H1 (cell line): ENCODE measurements around the gene WDR27. TPM values are rescaled to one million over a fixed set of nuclear protein-coding genes. Genes with fewer than 3 reads are reported as not detected.

Experiments used
- EZH2 ChIP-seq: fragments of 200-600 bp; sonication (generic); IDR thresholded peaks from 2 replicates; pipeline ENCODE4 v1.7.1; 2012; ENCODE audit warnings: low read depth, mild to moderate bottlenecking, moderate library complexity, low read length, inconsistent platforms; ENCODE audit not compliant: severe bottlenecking
- PHF8 ChIP-seq: fragments of 200-600 bp; sonication (generic); conservative IDR thresholded peaks from 2 replicates; pipeline ENCODE4 v1.7.1; 2012; ENCODE audit warnings: low read depth, mild to moderate bottlenecking, inconsistent platforms, low read length, moderate library complexity
- TAF1 ChIP-seq: IDR thresholded peaks from 2 replicates; pipeline ENCODE4 v1.6.1; 2011; ENCODE audit warnings: mild to moderate bottlenecking, low read depth, low read length
- polyA plus RNA-seq, 7 experiments: library from polyadenylated mRNA; depleted of rRNA in 3 of 7; stranded (reverse) in 5 of 7; unstranded in 2 of 7; fragments of >200 nt in 5 of 7; fragments of 200-250 nt in 2 of 7; gene quantifications; 1 replicate in 5 of 7; 2 replicates in 1 of 7; 4 replicates in 1 of 7; pipeline versions ENCODE4 v1.2.1 to v1.2.3, GENCODE V29; 2011 to 2013; ENCODE audit warnings: missing spikeins in 2 of 7, mixed read lengths in 2 of 7
- total RNA-seq: library from RNA; stranded (reverse); fragmentation: NEBNext Ultra II Directional; extraction: Animal tissue kit (Norgen Biotek cat#: 25700); gene quantifications from 2 replicates; pipeline ENCODE4 v1.2.1, GENCODE V29; 2021

WDR27 gene
- total and polyA plus RNA-seq, 2 of the 8 experiments (the other 6 are each of a cell fraction or from before 2014, with no cell fraction given): 53.6 to 68.6 TPM

DNA sequence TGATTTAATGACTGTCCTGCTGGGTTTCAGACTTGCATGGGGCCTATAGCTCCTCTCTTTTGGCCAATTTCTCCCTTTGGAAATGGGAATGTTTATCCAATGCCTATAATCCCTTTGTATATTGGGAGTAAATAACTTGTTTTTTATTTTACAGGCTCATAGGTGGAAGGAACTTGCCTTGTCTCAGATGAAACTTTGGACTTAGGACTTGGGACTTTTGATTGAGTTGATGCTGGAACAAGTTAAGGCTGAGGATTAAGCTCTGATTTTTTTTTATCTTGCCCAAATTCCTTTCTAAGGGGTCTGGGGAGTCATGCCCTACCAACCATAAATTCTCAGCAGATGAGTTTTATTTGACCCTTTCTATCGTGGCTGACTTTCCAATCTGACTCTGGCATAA lies 23.5 kb downstream of the WDR27 start (continued):
- TF ChIP-seq EZH2 (no peak), PHF8 (no peak), TAF1 (no peak)
